ENCODE measurements around the gene UCP2.

DNA sequence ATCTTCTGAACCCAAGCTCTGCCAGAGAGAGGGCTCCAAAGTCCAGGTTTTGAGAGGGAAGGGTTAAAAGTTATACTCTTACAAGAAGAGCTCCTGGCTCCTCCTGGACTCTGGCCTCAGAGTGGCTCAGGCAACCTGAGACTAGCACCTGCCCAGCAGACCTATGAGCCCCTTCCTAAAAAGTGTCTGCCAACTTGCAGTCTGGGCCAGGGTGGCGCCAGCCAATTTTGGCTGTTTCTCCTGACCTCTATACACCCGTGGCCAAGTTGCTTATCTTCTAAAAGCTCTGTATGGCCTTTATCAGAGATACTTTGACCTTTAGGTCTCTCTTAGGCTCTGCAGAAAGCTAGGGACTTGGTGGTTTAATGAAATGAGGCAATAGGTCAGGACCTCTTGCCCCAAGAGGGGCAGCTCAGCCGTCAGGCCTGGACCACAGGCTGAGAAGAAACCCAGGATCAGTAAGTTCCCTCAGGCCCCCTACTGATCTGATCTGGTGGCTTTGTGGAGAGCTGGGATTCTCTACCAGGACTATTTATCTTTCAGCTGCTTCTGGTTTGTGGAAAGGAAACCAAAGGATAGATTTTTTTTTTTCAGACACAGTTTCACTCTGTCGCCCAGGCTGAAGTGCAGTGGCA, 36.6 kb upstream of the UCP2 start:
- no peak for TF ChIP-seq POLR2AphosphoS5 (IDR thresholded peaks at IDR 0.05; ENCODE audit: low read depth, low read length)
- no peak for TF ChIP-seq POLR2A (IDR thresholded peaks at IDR 0.05; ENCODE audit: low read depth, low read length)
- no peak for TF ChIP-seq TAF1 (IDR thresholded peaks at IDR 0.05; ENCODE audit: low read depth, low read length)
- TF ChIP-seq PAX5 (IDR thresholded peaks at IDR 0.05; ENCODE audit: insufficient read depth, low read length, severe bottlenecking) = no peak
- TF ChIP-seq POU2F2 (IDR thresholded peaks at IDR 0.05; ENCODE audit: low read depth, low read length) = no peak

Data from GM12891 (cell line).